K562 (cell line): ENCODE measurements around the gene RNF121. TPM values are rescaled to one million over a fixed set of nuclear protein-coding genes. Genes with fewer than 3 reads are reported as not detected.

Source experiments
- ATAC-seq: fragments of 200-7000 bp; cut with Tn5 transposase; 3 replicates; pipeline ENCODE4 v1.9.1; 2020; ENCODE audit warnings: moderate library complexity
- BruUV-seq: library from RNA; stranded (reverse); fragments of 400-500 nt; replicated peaks from 2 replicates; lab custom pipeline; 2021; lab: Mats Ljungman, UMichigan
- CTCF ChIA-PET: fragments of 300-600 bp; formaldehyde crosslinking; extraction: SDS; loops from one replicate; lab custom pipeline; 2021; ENCODE audit warnings: low intra/inter-chr PET ratio; lab: Yijun Ruan, JAX
- POLR2A ChIA-PET: fragments of 300-600, 350-650 bp; sonication (Branson Sonifier 250); formaldehyde crosslinking; extraction: SDS; loops from one replicate; lab custom pipeline; 2021; ENCODE audit warnings: antibody characterized with exemption, inconsistent platforms; lab: Yijun Ruan, JAX
- DNase-seq, 4 experiments: peaks; one replicate each; pipeline versions ENCODE4 v3.0.0 to v3.0.0-alpha.2; 2011 to 2018; ENCODE audit warnings: low spot score in 3 of 4, mixed read lengths in 3 of 4; ENCODE audit errors: extremely low read depth in 1 of 4
- FAIRE-seq: peaks from 2 replicates; lab custom pipeline; 2011; peaks lifted over from hg19 to GRCh38; lab: Jason Lieb, UNC
- H2AFZ ChIP-seq: 2 replicates; pipeline ENCODE4 v1.6.0; 2011; ENCODE audit warnings: low read depth, low read length, control low read depth, inconsistent platforms
- H3K27ac ChIP-seq: fragments of 200-600 bp; 3 replicates; pipeline ENCODE4 v1.8.0; 2011; ENCODE audit warnings: low read depth, mild to moderate bottlenecking, control low read depth, inconsistent platforms, low read length, moderate library complexity, mixed read lengths; ENCODE audit errors: extremely low read depth
- H3K27me3 ChIP-seq, 2 experiments: fragments of 300-600 bp in 1 of 2; 2 replicates in 1 of 2; 3 replicates in 1 of 2; pipeline versions ENCODE4 v1.6.0 to v1.8.0; 2011; ENCODE audit warnings: inconsistent platforms in 2 of 2, low read length in 2 of 2, mild to moderate bottlenecking in 1 of 2, mixed read lengths in 1 of 2, moderate library complexity in 1 of 2; ENCODE audit not compliant: control insufficient read depth in 2 of 2, insufficient read depth in 2 of 2
- H3K36me3 ChIP-seq: fragments of 300-600 bp; 3 replicates; pipeline ENCODE4 v1.8.0; 2011; ENCODE audit warnings: mild to moderate bottlenecking, low read length, inconsistent platforms; ENCODE audit not compliant: control insufficient read depth, insufficient read depth
- H3K4me1 ChIP-seq, 2 experiments: fragments of 200-600 bp in 1 of 2; replicated peaks in 1 of 2; 2 replicates in 1 of 2; 3 replicates in 1 of 2; pipeline versions ENCODE4 v1.5.1 to v1.8.0; 2011; ENCODE audit warnings: inconsistent platforms in 2 of 2, low read length in 2 of 2, mild to moderate bottlenecking in 1 of 2, mixed read lengths in 1 of 2, moderate library complexity in 1 of 2; ENCODE audit not compliant: control insufficient read depth in 2 of 2, insufficient read depth in 2 of 2
- H3K4me2 ChIP-seq: 2 replicates; pipeline ENCODE4 v1.6.1; 2011; ENCODE audit warnings: low read length, control low read depth, inconsistent platforms, mixed read lengths; ENCODE audit not compliant: insufficient read depth
- H3K4me3 ChIP-seq: fragments of 200-600 bp; sonication (generic), shearing (Covaris generic); 2 replicates; pipeline ENCODE4 v1.5.1; 2016; ENCODE audit warnings: control low read depth, inconsistent platforms
- H3K79me2 ChIP-seq: fragments of 200-600 bp; 3 replicates; pipeline ENCODE4 v1.8.0; 2011; ENCODE audit warnings: low read length, inconsistent platforms; ENCODE audit not compliant: control insufficient read depth, insufficient read depth
- H3K9ac ChIP-seq, 2 experiments: 2 replicates each; pipeline versions ENCODE4 v1.6.0 to v1.6.1; 2011; ENCODE audit warnings: low read depth in 2 of 2, low read length in 2 of 2, control low read depth in 1 of 2, inconsistent platforms in 1 of 2, mild to moderate bottlenecking in 1 of 2, mixed read lengths in 1 of 2; ENCODE audit not compliant: insufficient read depth in 1 of 2
- H3K9me1 ChIP-seq: one replicate; pipeline ENCODE4 v1.6.0; 2011; ENCODE audit warnings: inconsistent platforms, mild to moderate bottlenecking, low read length, moderate library complexity; ENCODE audit not compliant: control insufficient read depth, insufficient read depth
- H3K9me3 ChIP-seq: replicated peaks from 2 replicates; pipeline ENCODE4 v1.5.1; 2011; ENCODE audit warnings: low read depth, low read length, inconsistent platforms; ENCODE audit not compliant: control insufficient read depth, insufficient read depth
- H4K20me1 ChIP-seq: replicated peaks from 2 replicates; pipeline ENCODE4 v1.6.1; 2011; ENCODE audit warnings: low read length, inconsistent platforms, mixed read lengths; ENCODE audit not compliant: control insufficient read depth, insufficient read depth
- POLR2AphosphoS5 ChIP-seq: IDR thresholded peaks from 2 replicates; pipeline ENCODE4 v1.6.1; 2011; ENCODE audit warnings: mild to moderate bottlenecking, low read depth, low read length, moderate library complexity; ENCODE audit not compliant: control insufficient read depth, insufficient read depth
- RFX1 ChIP-seq: fragments of 450-650 bp; IDR thresholded peaks from 2 replicates; pipeline ENCODE4 v1.6.1; 2016; ENCODE audit warnings: mild to moderate bottlenecking, moderate library complexity
- WGBS: fragments of 100-300 bp; shearing (Covaris generic); methylation state at CpG from one replicate; pipeline ENCODE4 v1.1.6; 2016; ENCODE audit warnings: low coverage, mixed read lengths; ENCODE audit not compliant: insufficient coverage; ENCODE audit errors: missing lambda C conversion rate; 5-methylcytosine and 5-hydroxymethylcytosine counted together
- in situ Hi-C: fragments of 300-500 bp; cut with MboI; formaldehyde crosslinking; loops from 4 replicates; pipeline ENCODE4 v1.15.0; 2018; ENCODE audit warnings: inconsistent platforms, mixed read lengths
- intact Hi-C: fragments of 100-400 bp; cut with micrococcal nuclease; formaldehyde crosslinking; loops from 2 replicates; pipeline ENCODE4 v1.14.2; 2022
- polyA plus RNA-seq, 8 experiments: library from polyadenylated mRNA; depleted of rRNA in 4 of 8; stranded (reverse) in 5 of 8; unstranded in 3 of 8; fragments of >200 nt; fragmentation: Nextera tagmentation in 2 of 8; fragmentation: Illumina TruSeq in 1 of 8; extraction: Ambion mirVana in 2 of 8; extraction: Trizol in 1 of 8; gene quantifications; 2 replicates each; pipeline versions ENCODE4 v1.2.1 to v1.2.3, GENCODE V29; 2011 to 2014; ENCODE audit warnings: inconsistent platforms in 1 of 8, missing spikeins in 1 of 8
- total RNA-seq, 7 experiments: library from RNA; depleted of rRNA in 6 of 7; stranded (reverse); fragments of >200 nt in 6 of 7; fragmentation: Illumina TruSeq in 2 of 7; extraction: Trizol in 2 of 7; gene quantifications; 2 replicates each; pipeline versions ENCODE4 v1.2.1 to v1.2.3, GENCODE V29; 2011 to 2021; ENCODE audit warnings: low replicate concordance in 1 of 7
- TF ChIP-seq, protein P1 (sequence below): fragments of 450-650 bp; IDR thresholded peaks from 2 replicates; pipeline ENCODE4 v1.6.1; 2016; ENCODE audit warnings: low read depth
- TF ChIP-seq, protein P2 (sequence below): fragments of 450-650 bp; IDR thresholded peaks from 2 replicates; pipeline ENCODE4 v1.6.1; 2018; ENCODE audit not compliant: partially characterized antibody
- TF ChIP-seq, protein P3 (sequence below): fragments of 250-450 bp; sonication (Bioruptor Pico); IDR thresholded peaks from 2 replicates; pipeline ENCODE4 v1.4.0; 2020; ENCODE audit warnings: mild to moderate bottlenecking

The RNF121 gene
- total and polyA plus RNA-seq, 9 of the 15 experiments (the other 6 are each of a cell fraction or from before 2014, with no cell fraction given), result 8.0 to 63.4 (median 20.5) TPM

DNA sequence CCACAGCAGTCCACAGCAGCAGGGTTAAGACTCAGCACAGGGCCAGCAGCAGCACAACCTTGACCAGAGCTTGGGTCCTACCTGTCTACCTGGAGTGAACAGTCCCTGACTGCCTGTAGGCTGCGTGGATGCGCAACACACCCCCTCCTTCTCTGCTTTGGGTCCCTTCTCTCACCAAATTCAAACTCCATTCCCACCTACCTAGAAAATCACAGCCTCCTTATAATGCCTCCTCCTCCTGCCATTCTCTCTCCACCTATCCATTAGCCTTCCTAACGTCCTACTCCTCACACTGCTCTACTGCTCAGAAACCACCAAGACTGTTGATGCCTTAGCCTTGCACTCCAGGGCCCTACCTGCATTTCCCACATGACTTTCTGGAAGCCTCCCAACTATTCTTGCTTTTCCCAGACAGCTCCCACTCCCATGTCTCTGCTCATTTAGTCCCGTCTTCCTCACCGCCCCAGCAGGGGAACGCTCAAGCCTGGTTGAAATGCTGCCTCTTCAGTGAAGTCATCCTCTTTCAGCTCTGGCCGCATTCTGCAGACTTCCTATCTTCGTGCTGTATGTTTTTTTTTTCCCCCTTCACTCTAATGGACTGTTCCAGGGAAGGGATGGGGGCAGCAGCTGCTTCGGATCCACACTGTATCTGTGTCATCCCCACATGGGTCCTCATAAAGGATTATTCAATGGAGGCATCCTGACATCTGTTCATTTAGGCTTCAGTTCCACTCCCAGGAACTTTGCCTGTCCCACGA, 73.2 kb downstream of the RNF121 start:
- BruUV-seq, result no TSS peak
- Histone ChIP-seq H3K9me3 (no peaks in the 10 kb centered on the region), H3K9me1 (peaks cover 6% of the 10 kb centered on the region), H3K9ac (no peak overlapping the region), H4K20me1 (no peaks in the 10 kb centered on the region), H3K27me3 (no peaks in the 10 kb centered on the region), H3K36me3 (peaks cover 86% of the 10 kb centered on the region), H3K79me2 (no peaks in the 10 kb centered on the region), H3K4me1 (peaks cover 20 to 50% of the 10 kb centered on the region in 2 experiments; a peak in 4 of 5 replicates), H3K27ac (no peak overlapping the region), H3K4me3 (no peak overlapping the region), H3K4me2 (no peak overlapping the region), H2AFZ (no peak overlapping the region)
- no peak for DNase-seq
- ATAC-seq, result peak; percentile 6
- POLR2A ChIA-PET, result interaction anchor here (0.9 to 1.4 kb wide), 3 partner anchors 11 to 224 kb away, joined by 3 to 7 read pairs (median 7); no protein-coding TSS in a partner anchor
- CTCF ChIA-PET, result no interaction called here
- in situ Hi-C loops, result no loop called here
- intact Hi-C loops, result no loop called here
- no peak for FAIRE-seq
- WGBS, result 80% methylated on average over 7 of the region's 10 CpGs
- TF ChIP-seq, protein P1, sequence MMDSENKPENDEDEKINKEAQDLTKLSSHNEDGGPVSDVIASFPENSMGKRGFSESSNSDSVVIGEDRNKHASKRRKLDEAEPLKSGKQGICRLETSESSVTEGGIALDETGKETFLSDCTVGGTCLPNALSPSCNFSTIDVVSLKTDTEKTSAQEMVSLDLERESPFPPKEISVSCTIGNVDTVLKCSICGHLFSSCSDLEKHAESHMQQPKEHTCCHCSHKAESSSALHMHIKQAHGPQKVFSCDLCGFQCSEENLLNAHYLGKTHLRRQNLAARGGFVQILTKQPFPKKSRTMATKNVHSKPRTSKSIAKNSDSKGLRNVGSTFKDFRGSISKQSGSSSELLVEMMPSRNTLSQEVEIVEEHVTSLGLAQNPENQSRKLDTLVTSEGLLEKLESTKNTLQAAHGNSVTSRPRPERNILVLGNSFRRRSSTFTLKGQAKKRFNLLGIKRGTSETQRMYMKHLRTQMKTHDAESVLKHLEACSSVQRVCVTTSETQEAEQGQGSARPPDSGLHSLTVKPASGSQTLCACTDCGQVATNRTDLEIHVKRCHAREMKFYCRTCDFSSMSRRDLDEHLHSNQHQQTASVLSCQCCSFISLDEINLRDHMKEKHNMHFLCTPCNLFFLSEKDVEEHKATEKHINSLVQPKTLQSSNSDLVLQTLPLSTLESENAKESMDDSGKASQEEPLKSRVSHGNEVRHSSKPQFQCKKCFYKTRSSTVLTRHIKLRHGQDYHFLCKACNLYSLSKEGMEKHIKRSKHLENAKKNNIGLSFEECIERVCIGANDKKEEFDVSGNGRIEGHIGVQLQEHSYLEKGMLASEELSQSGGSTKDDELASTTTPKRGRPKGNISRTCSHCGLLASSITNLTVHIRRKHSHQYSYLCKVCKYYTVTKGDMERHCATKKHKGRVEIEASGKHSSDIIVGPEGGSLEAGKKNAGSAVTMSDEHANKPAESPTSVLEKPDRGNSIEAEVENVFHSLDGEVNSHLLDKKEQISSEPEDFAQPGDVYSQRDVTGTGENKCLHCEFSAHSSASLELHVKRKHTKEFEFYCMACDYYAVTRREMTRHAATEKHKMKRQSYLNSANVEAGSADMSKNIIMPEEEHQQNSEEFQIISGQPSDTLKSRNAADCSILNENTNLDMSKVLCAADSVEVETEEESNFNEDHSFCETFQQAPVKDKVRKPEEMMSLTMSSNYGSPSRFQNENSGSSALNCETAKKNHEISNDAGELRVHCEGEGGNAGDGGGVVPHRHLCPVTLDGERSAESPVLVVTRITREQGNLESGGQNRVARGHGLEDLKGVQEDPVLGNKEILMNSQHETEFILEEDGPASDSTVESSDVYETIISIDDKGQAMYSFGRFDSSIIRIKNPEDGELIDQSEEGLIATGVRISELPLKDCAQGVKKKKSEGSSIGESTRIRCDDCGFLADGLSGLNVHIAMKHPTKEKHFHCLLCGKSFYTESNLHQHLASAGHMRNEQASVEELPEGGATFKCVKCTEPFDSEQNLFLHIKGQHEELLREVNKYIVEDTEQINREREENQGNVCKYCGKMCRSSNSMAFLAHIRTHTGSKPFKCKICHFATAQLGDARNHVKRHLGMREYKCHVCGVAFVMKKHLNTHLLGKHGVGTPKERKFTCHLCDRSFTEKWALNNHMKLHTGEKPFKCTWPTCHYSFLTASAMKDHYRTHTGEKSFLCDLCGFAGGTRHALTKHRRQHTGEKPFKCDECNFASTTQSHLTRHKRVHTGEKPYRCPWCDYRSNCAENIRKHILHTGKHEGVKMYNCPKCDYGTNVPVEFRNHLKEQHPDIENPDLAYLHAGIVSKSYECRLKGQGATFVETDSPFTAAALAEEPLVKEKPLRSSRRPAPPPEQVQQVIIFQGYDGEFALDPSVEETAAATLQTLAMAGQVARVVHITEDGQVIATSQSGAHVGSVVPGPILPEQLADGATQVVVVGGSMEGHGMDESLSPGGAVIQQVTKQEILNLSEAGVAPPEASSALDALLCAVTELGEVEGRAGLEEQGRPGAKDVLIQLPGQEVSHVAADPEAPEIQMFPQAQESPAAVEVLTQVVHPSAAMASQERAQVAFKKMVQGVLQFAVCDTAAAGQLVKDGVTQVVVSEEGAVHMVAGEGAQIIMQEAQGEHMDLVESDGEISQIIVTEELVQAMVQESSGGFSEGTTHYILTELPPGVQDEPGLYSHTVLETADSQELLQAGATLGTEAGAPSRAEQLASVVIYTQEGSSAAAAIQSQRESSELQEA, result no peak
- TF ChIP-seq RFX1 (no peak), POLR2AphosphoS5 (peak; percentile 55; the same call in 1 of the 2 replicates)
- TF ChIP-seq, protein P2, sequence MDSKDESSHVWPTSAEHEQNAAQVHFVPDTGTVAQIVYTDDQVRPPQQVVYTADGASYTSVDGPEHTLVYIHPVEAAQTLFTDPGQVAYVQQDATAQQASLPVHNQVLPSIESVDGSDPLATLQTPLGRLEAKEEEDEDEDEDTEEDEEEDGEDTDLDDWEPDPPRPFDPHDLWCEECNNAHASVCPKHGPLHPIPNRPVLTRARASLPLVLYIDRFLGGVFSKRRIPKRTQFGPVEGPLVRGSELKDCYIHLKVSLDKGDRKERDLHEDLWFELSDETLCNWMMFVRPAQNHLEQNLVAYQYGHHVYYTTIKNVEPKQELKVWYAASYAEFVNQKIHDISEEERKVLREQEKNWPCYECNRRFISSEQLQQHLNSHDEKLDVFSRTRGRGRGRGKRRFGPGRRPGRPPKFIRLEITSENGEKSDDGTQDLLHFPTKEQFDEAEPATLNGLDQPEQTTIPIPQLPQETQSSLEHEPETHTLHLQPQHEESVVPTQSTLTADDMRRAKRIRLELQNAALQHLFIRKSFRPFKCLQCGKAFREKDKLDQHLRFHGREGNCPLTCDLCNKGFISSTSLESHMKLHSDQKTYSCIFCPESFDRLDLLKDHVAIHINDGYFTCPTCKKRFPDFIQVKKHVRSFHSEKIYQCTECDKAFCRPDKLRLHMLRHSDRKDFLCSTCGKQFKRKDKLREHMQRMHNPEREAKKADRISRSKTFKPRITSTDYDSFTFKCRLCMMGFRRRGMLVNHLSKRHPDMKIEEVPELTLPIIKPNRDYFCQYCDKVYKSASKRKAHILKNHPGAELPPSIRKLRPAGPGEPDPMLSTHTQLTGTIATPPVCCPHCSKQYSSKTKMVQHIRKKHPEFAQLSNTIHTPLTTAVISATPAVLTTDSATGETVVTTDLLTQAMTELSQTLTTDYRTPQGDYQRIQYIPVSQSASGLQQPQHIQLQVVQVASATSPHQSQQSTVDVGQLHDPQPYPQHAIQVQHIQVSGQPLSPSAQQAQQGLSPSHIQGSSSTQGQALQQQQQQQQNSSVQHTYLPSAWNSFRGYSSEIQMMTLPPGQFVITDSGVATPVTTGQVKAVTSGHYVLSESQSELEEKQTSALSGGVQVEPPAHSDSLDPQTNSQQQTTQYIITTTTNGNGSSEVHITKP, result peak; percentile 76
- TF ChIP-seq, protein P3, sequence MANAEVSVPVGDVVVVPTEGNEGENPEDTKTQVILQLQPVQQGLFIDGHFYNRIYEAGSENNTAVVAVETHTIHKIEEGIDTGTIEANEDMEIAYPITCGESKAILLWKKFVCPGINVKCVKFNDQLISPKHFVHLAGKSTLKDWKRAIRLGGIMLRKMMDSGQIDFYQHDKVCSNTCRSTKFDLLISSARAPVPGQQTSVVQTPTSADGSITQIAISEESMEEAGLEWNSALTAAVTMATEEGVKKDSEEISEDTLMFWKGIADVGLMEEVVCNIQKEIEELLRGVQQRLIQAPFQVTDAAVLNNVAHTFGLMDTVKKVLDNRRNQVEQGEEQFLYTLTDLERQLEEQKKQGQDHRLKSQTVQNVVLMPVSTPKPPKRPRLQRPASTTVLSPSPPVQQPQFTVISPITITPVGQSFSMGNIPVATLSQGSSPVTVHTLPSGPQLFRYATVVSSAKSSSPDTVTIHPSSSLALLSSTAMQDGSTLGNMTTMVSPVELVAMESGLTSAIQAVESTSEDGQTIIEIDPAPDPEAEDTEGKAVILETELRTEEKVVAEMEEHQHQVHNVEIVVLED, result no peak
